Astrocyte (in vitro differentiated cells and primary cell): ENCODE measurements around the gene THYN1.

ENCODE experiments used
- CTCF ChIP-seq: IDR thresholded peaks from 2 replicates; pipeline ENCODE4 v1.5.1; 2011; ENCODE audit warnings: low read depth, mild to moderate bottlenecking, inconsistent platforms, low read length, moderate library complexity; ENCODE audit not compliant: insufficient read depth
- EZH2 ChIP-seq: IDR thresholded peaks from 2 replicates; pipeline ENCODE4 v1.6.1; 2012; ENCODE audit warnings: mild to moderate bottlenecking, low read length, inconsistent platforms; ENCODE audit not compliant: insufficient read depth

GRCh38 chr11:134199531-134199930, 53.6 kb downstream of the THYN1 start:
- TF ChIP-seq CTCF (no peak), EZH2 (no peak)
